Stimulated activated CD8-positive, alpha-beta memory T cell treated with anti-CD3 and anti-CD28 coated beads, Interleukin-4, amount 100 ng/mL, for 24 hours (primary cell): ENCODE measurements around the gene PYGB.
"Not testable (repeated sequence)": the region's sequence is repeated elsewhere in the genome, so short reads cannot be mapped to it uniquely, and the experiment has no call there.

Source experiments
- DNase-seq: peaks from one replicate; pipeline ENCODE4 v3.0.0-alpha.2; 2020; ENCODE audit warnings: low read depth

Gene PYGB

GRCh38 chr20:25249198-25249931, 1.5 kb downstream of the PYGB start:
- DNase-seq: no peak

DNA sequence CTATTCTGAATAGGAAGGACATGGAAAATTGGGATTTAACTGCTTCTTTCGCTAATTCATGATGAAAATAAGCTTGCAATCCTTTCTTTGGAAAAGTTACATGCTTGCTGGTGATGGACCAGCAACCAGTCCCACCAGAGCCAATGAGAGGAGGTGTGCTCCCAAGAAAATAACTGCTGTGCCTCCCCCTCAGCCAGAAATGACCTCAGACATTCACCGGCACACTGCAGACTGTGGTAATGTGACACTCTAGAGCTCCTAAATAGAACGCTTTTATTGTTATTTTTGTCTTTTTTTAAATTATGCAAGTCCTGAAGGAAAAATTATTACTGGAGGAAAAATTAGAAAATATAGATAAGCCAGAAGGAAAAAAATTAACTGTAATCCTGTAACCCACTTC, 2.6 kb downstream of the PYGB start:
- no peak for DNase-seq

GRCh38 chr20:25251019-25251418, 3.1 kb downstream of the PYGB start:
- DNase-seq: no peak

GRCh38 chr20:25251558-25251957, 3.7 kb downstream of the PYGB start:
- no peak for DNase-seq

DNA sequence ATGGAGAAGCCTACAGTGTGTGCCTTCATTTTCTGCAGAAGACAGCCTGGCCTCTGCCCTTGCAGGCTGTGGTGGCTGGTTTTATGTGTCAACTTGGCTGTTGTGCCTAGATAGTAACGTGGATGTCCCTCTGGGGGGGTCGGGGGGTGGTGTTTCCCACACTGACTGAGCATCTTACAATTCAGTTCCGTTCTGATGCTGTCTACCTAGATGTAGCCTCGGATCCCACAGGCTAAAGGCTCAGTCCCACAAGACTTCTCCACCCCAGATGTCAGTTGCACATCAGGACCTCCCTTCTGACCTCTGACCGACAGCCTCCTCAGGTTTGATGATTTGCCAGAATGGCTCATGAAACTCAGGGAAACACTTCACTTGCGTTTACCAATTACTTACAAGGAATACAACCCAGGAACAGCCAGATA, 4.4 kb downstream of the PYGB start:
- no peak for DNase-seq

GRCh38 chr20:25252686-25253421, 5.0 kb downstream of the PYGB start:
- DNase-seq: no peak

GRCh38 chr20:25253606-25254275, 5.9 kb downstream of the PYGB start:
- no peak for DNase-seq

- no peak for DNase-seq
Observed at GRCh38 chr20:25254571-25254970, 6.7 kb downstream of the PYGB start.

DNA sequence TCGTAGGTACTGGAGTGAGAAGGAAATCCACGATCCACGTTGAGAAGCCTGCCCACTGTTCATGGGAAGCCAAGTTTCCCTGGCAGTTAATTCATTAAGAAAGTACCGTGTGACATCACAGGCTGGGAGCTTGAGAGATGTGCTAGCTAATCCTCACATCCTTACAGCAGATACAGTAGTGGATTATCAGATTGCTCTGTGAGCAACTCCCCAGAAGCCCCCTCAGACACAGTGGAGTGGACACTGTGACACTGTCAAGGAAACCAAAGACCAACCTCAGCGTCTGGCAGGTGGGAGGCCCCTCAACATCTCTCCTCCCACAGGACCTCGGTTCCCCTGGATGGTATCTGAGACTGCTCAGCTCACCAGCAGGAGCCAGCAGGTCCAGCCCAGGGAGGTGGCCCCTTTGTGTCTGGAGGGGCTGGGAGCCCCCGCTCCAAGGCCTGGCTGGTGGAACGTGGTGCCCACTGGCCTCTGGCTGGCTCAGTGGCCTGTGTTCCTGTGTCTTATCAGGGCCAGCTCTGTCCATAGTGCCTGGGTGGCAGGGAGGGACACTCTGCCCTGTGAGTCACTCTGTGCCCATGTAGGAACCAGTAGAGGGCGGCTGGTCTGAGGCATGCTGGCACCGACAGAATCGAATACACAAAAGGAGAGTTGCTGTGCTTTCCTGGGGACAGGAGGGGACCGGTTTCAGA, 7.2 kb downstream of the PYGB start:
- no peak for DNase-seq

- DNase-seq: no peak
Observed at GRCh38 chr20:25256226-25256859, 8.5 kb downstream of the PYGB start.

DNA sequence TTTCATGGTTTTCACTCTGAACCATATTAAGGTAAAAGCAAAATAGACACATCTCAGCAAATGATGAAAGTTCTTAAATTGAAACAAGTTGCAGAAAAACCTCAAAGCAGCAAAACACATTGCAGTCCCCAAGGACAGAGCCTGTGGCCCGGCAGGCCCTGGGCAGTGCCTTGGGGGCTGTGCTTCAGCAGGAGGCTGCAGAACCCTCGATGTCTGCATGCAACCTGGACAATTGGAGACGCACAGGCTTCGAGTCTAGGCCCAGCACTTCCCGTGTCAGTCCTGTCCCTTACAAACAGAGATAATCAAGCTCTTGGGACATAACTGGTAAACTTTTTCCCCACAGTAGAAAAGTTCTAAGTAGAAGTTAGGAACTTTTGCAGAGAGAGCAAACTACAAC, 9.2 kb downstream of the PYGB start:
- no peak for DNase-seq

- no peak for DNase-seq
Observed at GRCh38 chr20:25257756-25258475, 10.0 kb downstream of the PYGB start.

DNA sequence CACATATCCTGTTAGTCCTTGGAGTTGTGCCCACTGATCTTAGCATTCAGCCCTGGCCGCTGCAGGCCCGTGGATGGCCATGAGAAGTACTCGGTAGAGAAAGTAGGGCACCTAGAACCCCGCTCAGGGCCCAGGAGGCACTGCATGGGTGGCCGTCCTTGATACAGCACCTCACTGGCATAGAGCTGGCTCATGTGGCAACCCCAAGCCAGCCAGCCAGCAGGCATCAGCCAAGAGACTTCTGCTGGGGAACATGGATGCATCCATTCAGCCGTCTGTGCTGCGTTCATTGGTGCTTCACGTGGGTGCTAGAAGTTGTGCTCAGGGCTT, 10.6 kb downstream of the PYGB start:
- DNase-seq: no peak

- DNase-seq: no peak
Observed at GRCh38 chr20:25258828-25259227, 10.9 kb downstream of the PYGB start.

DNA sequence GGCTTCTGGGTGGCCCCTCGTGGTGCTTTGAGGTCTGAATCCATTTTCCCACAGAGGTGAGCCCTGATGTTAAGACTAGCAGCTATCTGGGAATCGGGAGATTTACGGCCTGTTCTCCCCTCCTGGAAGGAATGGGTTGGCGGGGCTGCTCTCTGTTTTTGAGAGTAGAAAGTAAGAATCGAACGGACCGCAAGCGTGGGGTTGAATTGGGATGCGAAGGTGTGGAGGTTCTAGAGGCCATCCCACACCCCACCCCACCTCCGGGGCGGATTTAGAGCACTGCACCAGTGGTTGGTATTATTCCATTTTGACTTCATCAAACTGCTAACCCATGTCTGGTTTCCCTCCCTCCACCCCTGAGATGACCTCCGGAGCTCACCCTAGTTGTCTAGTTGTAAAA, 11.5 kb downstream of the PYGB start:
- no peak for DNase-seq

- no peak for DNase-seq
Observed at GRCh38 chr20:25259788-25260254, 11.9 kb downstream of the PYGB start.

GRCh38 chr20:25260770-25261437, 13.0 kb downstream of the PYGB start:
- not testable (repeated sequence) for DNase-seq

GRCh38 chr20:25269057-25269832, 21.4 kb downstream of the PYGB start:
- no peak for DNase-seq

DNA sequence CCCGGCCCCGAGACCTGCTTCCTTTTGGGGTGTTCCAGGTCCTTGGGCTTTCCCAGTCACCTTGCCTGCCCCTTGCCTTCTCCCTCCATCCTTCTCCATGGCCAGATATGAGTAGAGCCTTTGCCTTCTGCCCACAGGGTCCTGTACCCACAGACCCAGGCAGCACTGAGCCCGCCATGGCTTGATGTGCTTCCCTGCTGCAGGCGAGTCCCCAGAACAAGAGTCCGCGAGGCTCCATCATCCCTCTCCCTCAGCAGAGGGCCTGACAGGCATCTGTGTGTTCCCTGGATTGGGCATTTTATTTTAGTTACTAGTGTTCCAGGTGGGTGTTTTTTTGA, 21.9 kb downstream of the PYGB start:
- no peak for DNase-seq

GRCh38 chr20:25270829-25271251, 23.0 kb downstream of the PYGB start:
- DNase-seq: no peak
